HG02610 (cell line): ENCODE results near the gene NELL2.

Source experiments
- ATAC-seq: cut with Tn5 transposase; IDR thresholded peaks from one replicate; pipeline ENCODE4 v1.9.1; 2021; ENCODE audit warnings: mild to moderate bottlenecking, moderate library complexity; ENCODE audit not compliant: unreplicated experiment

NELL2 gene

GRCh38 chr12:44490181-44490580 lies 385.9 kb downstream of the NELL2 start:
- ATAC-seq = no peak

DNA sequence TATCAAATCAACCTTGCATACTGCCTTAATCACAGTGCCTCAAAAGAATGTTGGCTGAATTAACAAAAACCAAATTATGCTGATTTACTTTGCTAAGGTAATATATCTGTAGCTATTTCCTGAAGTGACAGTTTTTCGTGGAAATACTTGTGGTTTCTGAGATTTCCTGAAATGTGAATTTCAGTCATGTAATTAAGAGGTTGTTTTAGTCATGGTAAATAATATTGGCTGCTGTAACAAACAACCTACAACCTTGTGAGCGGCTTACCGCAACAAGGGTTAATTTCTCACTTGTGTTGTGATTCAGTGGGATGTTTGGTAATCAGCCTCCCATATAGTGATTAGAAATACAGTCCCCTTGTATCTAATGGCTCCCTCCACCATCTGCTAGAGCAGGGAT lies 387.9 kb downstream of the NELL2 start:
- ATAC-seq = no peak

GRCh38 chr12:44484862-44485261 lies 391.3 kb downstream of the NELL2 start:
- ATAC-seq = no peak

DNA sequence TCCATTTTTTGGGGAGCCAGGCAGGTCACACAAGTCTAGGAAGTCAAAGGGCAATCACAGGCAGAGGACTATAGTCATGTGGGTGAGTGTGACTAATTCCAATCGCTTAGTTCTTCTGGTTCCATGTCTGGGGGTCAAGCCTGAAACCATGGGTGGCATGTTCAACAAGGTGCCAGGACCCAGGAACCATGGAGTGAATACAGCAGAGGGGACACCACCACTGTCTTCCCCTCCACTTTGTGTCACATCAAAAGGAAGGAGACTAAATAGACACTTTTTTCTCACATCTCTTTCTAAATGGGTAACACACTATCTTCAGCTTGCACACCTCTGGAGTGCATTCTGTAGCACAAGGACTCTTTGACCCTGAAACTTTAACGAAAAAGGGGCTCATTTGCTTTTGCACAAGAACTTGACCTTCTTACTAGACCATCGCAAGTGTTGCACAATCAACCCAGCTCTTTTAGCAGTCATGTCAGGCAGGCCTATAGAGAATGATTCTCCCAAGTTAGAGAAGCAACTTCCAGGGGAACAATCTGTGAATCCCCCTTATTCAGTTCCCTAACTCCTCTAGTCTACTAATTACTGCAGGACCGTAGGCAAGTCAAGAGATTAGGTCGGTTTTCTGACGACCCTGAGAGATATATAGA lies 398.7 kb downstream of the NELL2 start:
- no peak for ATAC-seq

DNA sequence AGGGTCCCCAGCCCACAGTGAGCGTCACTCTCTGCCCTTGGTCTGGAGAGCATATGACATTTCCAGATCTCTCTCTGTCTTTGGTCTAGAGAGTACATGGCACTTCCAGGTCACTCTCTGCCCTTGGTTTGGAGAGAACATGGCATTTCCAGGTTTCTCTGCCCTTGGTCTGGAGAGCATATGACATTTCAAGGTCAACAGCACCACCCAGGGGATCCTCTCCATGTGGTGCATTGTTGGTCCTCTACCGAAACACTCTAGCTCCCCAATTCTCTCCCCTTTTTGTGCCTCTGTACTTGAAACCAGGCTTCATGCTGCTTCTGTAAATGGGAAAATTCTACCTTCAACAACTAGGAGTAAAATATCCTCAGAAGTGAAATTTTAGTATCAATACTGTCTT lies 399.4 kb downstream of the NELL2 start:
- no peak for ATAC-seq

- no peak for ATAC-seq
Observed at GRCh38 chr12:44465139-44465538, 411.0 kb downstream of the NELL2 start.

DNA sequence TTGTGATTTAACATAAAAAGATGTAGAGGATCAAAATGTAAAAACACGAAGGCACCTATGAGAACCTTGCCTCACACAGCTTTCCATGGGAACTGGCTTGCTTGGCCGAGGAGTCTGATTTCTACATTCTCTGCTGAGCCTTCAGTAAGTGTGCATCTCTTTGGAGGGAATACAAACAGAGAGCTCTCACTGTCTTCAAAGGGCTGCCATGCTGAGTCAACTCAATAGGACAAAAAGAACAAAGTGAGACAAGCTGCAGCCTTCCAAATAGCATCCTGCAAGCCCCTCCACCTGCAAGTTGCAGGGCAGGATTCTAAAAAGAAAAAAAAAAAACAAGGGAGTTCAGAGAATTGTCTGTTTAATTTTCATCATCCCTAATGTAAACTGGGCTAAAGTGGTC lies 411.9 kb downstream of the NELL2 start:
- no peak for ATAC-seq

DNA sequence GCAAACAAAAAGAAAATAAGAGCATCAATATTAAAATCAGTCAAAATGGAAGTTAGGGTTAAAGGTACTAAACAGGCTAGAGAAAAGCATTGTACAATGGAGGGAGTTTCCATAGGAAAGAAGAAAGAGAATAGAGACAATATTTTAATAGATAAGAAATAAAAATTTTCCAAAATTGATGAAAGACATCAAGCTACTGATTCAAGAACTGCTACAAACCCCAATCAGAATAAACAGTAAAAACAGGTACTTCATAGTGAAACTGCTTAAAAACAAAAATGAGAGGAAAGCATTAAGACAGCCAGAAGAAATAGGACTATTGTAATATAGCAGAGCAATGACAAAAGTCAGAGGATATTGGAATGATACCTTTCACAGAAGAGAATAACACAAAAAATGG lies 413.4 kb downstream of the NELL2 start:
- ATAC-seq = no peak

GRCh38 chr12:44460261-44460660 lies 415.9 kb downstream of the NELL2 start:
- ATAC-seq = no peak

DNA sequence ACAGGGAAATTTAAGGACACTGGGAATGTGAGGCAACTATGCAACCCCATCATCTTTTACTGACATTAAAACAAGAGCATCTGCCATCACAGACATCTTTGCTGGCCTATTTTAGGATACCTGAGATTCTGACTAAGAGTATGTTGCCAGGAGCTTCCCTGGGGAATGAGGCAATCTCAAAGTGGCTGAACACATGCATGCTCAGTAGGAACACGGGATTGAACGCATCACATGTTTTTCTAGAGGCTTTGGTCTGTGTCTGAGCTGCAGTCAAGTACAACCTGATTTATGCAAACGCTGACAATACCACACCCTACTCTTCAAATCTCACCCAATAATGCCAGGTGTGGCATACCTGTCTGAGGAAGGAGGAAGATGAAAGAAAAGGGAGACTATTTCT lies 416.5 kb downstream of the NELL2 start:
- no peak for ATAC-seq
